ENCODE results near the gene LAGE3. TPM values are rescaled to one million over a fixed set of nuclear protein-coding genes. Genes with fewer than 3 reads are reported as not detected.

LAGE3 gene
- polyA plus RNA-seq, 4 donors = 11.4 to 19.4 (median 13.4) TPM

- DNase-seq (ENCODE audit: low read depth in 4 of 4, low spot score in 2 of 4) = no peak
Observed at GRCh38 chrX:154460326-154460725, 18.8 kb downstream of the LAGE3 start.

DNA sequence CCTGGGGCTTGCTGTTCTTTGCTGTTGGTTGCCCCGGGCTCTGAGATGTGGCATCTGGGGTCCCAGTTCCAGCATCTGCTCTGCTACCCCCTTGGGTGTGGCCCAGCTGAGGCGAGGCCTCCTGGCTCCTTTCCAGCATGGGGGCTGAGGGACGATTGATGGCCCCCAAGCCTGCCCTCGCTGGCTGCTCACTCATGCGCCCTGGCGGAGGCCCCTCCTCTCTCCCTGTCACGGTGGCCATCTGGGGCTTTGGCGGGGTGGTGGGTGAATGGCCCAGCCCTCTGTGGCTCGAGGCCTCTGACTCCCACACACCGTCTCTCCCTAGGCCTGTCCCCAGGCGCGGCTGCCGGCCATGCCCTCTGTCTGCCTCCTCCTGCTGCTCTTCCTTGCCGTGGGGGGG, 19.2 kb downstream of the LAGE3 start:
- DNase-seq (ENCODE audit: low read depth in 4 of 4, low spot score in 2 of 4) = no peak

- DNase-seq (ENCODE audit: low read depth in 4 of 4, low spot score in 2 of 4) = no peak
Observed at GRCh38 chrX:154458954-154459778, 19.9 kb downstream of the LAGE3 start.

GRCh38 chrX:154458116-154458953, 20.7 kb downstream of the LAGE3 start, which contains the start of gene PLXNA3:
Gene PLXNA3, plus strand, starts transcription at chrX:154458281. Its CDS starts 1,903 bp downstream, at chrX:154460184.
- no peak for DNase-seq (ENCODE audit: low read depth in 4 of 4, low spot score in 2 of 4)

GRCh38 chrX:154457491-154458115, 21.5 kb downstream of the LAGE3 start:
- no peak for DNase-seq (ENCODE audit: low read depth in 4 of 4, low spot score in 2 of 4)

DNA sequence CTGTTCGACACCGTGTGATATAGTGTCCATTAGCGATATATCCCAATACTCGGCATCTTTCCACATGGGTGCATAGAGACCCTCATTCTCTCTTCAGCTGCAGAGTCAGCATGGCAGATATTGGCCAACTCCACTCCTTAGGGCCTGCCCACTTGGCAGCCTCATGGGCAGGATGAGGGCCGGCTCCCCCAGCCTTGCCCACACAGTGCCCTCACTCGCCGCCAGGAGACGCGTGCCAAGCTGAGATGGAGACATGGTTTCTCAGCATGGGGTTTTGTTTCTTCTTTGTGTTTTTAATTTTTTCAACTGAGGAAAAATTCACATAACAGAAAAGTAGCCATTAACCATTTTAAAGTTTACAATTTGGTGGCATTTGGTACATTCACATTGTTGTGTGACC, 26.3 kb downstream of the LAGE3 start:
- DNase-seq (ENCODE audit: low read depth in 4 of 4, low spot score in 2 of 4) = no peak

GRCh38 chrX:154450312-154450711, 28.8 kb downstream of the LAGE3 start:
- DNase-seq (ENCODE audit: low read depth in 4 of 4, low spot score in 2 of 4) = no peak

GRCh38 chrX:154449618-154450017, 29.5 kb downstream of the LAGE3 start:
- DNase-seq (ENCODE audit: low read depth in 4 of 4, low spot score in 2 of 4) = no peak

DNA sequence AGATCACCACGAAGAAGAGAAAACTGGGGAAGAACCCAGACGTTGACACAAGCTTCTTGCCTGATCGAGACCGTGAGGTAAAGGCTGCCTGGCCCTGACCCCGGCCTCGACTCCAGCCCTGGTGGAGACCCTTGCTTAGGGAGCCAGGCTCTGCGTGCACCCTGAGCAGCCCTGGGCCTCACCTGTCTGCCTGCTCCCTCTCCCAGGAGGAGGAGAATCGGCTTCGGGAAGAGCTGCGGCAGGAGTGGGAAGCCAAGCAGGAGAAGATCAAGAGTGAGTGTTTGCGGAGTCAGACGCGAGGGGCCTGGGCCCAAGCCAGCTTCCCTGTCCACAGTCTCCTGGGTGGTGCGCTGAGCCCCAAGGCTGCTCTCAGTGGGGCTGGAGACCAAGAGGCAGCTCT, 30.6 kb downstream of the LAGE3 start:
- no peak for DNase-seq (ENCODE audit: low read depth in 4 of 4, low spot score in 2 of 4)

GRCh38 chrX:154446430-154446829, 32.7 kb downstream of the LAGE3 start:
- DNase-seq (ENCODE audit: low read depth in 4 of 4, low spot score in 2 of 4) = no peak

DNA sequence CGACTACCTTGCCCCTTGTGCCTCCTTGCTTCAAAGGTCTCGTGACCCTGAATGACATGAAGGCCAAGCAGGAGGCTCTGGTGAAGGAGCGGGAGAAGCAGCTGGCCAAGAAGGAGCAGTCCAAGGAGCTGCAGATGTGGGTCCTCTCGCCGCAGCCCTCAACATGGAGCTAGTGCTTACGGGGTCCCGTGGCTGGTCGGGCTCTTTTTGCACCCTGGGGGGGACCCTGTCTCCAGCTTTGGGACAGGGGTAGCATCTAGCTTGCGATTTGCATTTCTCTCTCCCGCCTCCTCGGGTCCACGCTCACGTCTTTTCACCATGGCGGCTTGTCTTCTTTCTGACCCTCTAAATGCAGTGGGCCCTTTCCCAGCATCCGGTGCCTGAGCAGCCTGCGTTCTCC, 33.3 kb downstream of the LAGE3 start:
- DNase-seq (ENCODE audit: low read depth in 4 of 4, low spot score in 2 of 4) = no peak

DNA sequence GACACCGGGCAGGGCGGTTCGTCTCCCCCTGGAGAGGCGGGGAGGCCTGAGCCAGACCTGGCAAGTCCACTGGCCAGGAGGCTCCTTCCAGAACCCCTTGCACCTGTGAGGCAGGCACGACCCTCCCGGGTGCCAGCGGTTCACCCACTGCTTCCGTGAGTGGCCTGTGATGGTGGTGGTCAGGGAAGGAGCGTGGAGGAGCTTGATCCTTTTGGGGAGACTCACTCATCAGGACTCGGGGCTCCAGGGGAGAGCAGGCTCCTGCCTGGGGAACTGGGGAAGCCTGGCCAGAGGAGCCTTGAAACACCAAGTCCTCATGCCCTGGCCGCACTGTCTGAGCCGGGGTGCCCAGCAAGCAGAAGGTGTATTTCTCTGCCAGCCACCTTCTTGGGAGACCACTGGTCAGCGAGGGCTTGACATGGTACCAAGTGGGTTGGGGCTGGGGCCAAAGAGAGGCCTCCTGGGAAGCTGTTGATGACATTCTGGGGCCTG, 34.3 kb downstream of the LAGE3 start:
- DNase-seq (ENCODE audit: low read depth in 4 of 4, low spot score in 2 of 4) = no peak

DNA sequence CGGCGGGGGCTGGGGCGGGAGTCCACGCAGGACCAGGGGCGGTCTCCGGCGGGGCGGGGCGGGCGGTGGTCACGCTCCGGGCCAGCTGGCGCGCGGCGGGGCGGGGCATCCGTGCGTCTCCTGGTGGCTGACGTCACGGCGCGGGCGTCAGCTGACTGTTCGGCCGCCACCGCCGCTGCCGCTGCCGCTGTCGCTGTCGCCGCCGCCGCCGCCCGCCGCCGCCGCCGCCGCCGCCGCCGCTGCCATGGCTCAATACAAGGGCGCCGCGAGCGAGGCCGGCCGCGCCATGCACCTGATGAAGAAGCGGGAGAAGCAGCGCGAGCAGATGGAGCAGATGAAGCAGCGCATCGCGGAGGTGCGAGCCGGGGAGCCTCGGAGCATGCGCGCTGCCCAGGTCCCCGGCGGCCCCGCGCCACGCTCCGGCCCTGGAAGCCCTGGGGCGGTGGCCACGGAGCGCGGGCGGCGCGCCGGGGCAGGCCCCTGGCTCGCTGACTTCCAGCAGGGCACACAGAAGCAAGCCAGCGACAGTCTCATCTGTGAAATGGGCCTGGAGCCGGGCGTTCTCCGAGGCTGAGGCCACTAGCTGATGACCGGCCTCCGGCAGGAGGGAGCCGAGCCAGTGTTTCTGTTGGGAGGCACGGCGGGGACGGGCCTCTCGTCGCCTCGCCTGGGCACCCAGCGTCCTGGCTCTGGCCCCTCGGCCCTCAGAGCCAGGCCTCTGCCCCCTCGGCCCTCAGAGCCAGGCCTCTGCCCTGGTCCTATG, 34.9 kb downstream of the LAGE3 start, which contains the start of gene FAM50A:
TSS of gene FAM50A (plus strand) at position 150 of the 763 bp plus-strand sequence. CDS start at position 245, 95 bp downstream.
- DNase-seq (ENCODE audit: low read depth in 4 of 4, low spot score in 2 of 4) = no peak

GRCh38 chrX:154443479-154443910, 35.6 kb downstream of the LAGE3 start:
- no peak for DNase-seq (ENCODE audit: low read depth in 4 of 4, low spot score in 2 of 4)

GRCh38 chrX:154441984-154442707, 36.9 kb downstream of the LAGE3 start:
- DNase-seq (ENCODE audit: low read depth in 4 of 4, low spot score in 2 of 4) = no peak

- DNase-seq (ENCODE audit: low read depth in 4 of 4, low spot score in 2 of 4) = no peak
Observed at GRCh38 chrX:154441564-154441963, 37.5 kb downstream of the LAGE3 start.

- no peak for DNase-seq (ENCODE audit: low read depth in 4 of 4, low spot score in 2 of 4)
Observed at GRCh38 chrX:154440623-154441357, 38.3 kb downstream of the LAGE3 start.

DNA sequence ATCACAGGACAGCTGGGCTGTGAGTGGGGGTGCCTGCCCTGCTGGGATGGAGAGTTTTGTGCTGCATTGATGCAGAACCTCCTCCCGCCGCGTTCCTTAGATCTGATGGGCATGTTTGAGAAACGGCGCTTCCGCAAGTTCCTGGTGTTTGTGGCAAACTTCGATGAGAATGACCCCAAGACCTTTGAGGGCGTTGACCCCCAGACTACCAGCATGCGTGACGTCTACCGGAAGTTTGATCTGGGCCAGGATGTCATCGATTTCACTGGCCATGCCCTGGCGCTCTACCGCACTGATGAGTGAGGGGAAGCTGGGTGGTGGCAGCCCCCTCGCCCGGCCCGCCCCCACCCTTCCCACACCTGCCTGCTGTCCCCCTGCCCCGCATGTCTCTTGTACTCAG, 39.2 kb downstream of the LAGE3 start:
- DNase-seq (ENCODE audit: low read depth in 4 of 4, low spot score in 2 of 4) = no peak

Data from left renal cortex interstitium (tissue), 4 donors.